Measurements from ENCODE around the gene ANKRD9. TPM values are rescaled to one million over a fixed set of nuclear protein-coding genes. Genes with fewer than 3 reads are reported as not detected.
A peak's percentile ranks its signal among the peaks of the same experiment; 100 is the strongest.
"Not testable (repeated sequence)": the region's sequence is repeated elsewhere in the genome, so short reads cannot be mapped to it uniquely, and the experiment has no call there.

The ANKRD9 gene
- total and polyA plus RNA-seq, 9 of the 15 experiments (the other 6 are each of a cell fraction or from before 2014, with no cell fraction given): 0.04 to 32.9 (median 5.3) TPM

DNA sequence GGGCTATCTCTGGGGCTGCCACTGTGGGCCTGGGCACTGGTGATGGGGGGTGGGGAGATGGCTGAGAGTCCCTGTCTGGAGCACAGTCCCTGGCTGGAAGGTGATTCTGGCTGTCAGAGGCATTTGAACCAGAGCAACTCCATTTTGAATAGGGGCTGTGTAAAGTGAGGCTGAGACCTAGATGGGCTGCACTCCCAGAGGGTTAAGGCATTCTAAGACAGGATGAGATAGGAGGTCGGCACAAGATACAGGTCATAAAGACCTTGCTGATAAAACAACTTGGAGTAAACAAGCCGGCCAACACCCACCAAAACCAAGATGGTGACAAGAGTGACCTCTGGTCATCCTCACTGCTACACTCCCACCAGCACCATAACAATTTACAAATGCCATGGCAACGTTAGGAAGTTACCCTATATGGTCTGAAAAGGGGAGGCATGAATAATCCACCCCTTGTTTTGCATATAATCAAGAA, 41.4 kb upstream of the ANKRD9 start (continued):
- TF ChIP-seq SRF (CRISPR knock-in tag; IDR thresholded peaks at IDR 0.05): peak; percentile 21 to 96
- peak; percentile 57; the same call in 1 of the 2 replicates for TF ChIP-seq STAT5B (CRISPR knock-in tag; IDR thresholded peaks at IDR 0.05)
- TF ChIP-seq ZNF583 (CRISPR knock-in tag; IDR thresholded peaks at IDR 0.05): peak; percentile 98
- TF ChIP-seq ZKSCAN8 (CRISPR knock-in tag; IDR thresholded peaks at IDR 0.05): peak; percentile 96
- peak; percentile 86 for TF ChIP-seq NFE2L1 (tag; IDR thresholded peaks at IDR 0.05; ENCODE audit: borderline replicate concordance, low read depth)
- TF ChIP-seq ZNF23 (CRISPR knock-in tag; IDR thresholded peaks at IDR 0.05): peak; percentile 71; the same call in 1 of the 2 replicates
- peak; percentile 99 for TF ChIP-seq ZNF766 (CRISPR knock-in tag; conservative IDR thresholded peaks at IDR 0.05)
- TF ChIP-seq, protein P1, sequence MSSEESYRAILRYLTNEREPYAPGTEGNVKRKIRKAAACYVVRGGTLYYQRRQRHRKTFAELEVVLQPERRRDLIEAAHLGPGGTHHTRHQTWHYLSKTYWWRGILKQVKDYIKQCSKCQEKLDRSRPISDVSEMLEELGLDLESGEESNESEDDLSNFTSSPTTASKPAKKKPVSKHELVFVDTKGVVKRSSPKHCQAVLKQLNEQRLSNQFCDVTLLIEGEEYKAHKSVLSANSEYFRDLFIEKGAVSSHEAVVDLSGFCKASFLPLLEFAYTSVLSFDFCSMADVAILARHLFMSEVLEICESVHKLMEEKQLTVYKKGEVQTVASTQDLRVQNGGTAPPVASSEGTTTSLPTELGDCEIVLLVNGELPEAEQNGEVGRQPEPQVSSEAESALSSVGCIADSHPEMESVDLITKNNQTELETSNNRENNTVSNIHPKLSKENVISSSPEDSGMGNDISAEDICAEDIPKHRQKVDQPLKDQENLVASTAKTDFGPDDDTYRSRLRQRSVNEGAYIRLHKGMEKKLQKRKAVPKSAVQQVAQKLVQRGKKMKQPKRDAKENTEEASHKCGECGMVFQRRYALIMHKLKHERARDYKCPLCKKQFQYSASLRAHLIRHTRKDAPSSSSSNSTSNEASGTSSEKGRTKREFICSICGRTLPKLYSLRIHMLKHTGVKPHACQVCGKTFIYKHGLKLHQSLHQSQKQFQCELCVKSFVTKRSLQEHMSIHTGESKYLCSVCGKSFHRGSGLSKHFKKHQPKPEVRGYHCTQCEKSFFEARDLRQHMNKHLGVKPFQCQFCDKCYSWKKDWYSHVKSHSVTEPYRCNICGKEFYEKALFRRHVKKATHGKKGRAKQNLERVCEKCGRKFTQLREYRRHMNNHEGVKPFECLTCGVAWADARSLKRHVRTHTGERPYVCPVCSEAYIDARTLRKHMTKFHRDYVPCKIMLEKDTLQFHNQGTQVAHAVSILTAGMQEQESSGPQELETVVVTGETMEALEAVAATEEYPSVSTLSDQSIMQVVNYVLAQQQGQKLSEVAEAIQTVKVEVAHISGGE (CRISPR knock-in tag; IDR thresholded peaks at IDR 0.05): peak in 1 of 3 experiments; percentile 90; a peak in 2 of 6 replicates
- TF ChIP-seq ZNF311 (CRISPR knock-in tag; IDR thresholded peaks at IDR 0.05): peak; percentile 97
- peak; percentile 88 for TF ChIP-seq ATF4 (CRISPR knock-in tag; IDR thresholded peaks at IDR 0.05)
- TF ChIP-seq DIDO1 (tag; IDR thresholded peaks at IDR 0.05; ENCODE audit: low read depth): peak; percentile 94
- 0 out of 2 replicates have a peak, but pooled peaks have one; percentile 51 for TF ChIP-seq FOXK1 (CRISPR knock-in tag; IDR thresholded peaks at IDR 0.05; ENCODE audit: borderline replicate concordance)
- TF ChIP-seq MEF2D (tag; conservative IDR thresholded peaks at IDR 0.05; ENCODE audit: low read depth): peak; percentile 99
- 0 out of 2 replicates have a peak, but pooled peaks have one; percentile 37 for TF ChIP-seq ZNF586 (CRISPR knock-in tag; conservative IDR thresholded peaks at IDR 0.05)
- peak; percentile 35; the same call in 1 of the 2 replicates for TF ChIP-seq RBFOX2 (IDR thresholded peaks at IDR 0.05; ENCODE audit: low read depth, low read length)
- peak; percentile 98 for TF ChIP-seq ERF (CRISPR knock-in tag; IDR thresholded peaks at IDR 0.05)
- peak; percentile 68; the same call in 1 of the 2 replicates for TF ChIP-seq ELF2 (CRISPR knock-in tag; IDR thresholded peaks at IDR 0.05)
- TF ChIP-seq, protein P2, sequence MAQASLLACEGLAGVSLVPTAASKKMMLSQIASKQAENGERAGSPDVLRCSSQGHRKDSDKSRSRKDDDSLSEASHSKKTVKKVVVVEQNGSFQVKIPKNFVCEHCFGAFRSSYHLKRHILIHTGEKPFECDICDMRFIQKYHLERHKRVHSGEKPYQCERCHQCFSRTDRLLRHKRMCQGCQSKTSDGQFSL (CRISPR knock-in tag; IDR thresholded peaks at IDR 0.05): not testable (repeated sequence)
- TF ChIP-seq, protein P2 (tag; IDR thresholded peaks at IDR 0.05): peak in 1 of 2 experiments; percentile 97; a peak in 2 of 4 replicates
- peak; percentile 29; the same call in 1 of the 2 replicates for TF ChIP-seq TFE3 (CRISPR knock-in tag; IDR thresholded peaks at IDR 0.05)
- peak; percentile 96 for TF ChIP-seq BCL6 (CRISPR knock-in tag; IDR thresholded peaks at IDR 0.05)
- TF ChIP-seq SMARCA4 (IDR thresholded peaks at IDR 0.05): peak; percentile 38; the same call in 1 of the 2 replicates
